SK-N-SH treated with all-trans-retinoic acid at 6 μM for 48 hours (cell line): ENCODE data around the gene CPZ.

Experiments
- ATAC-seq: fragments of 200-7000 bp; cut with Tn5 transposase; 3 replicates; pipeline ENCODE4 v1.9.1; 2020; ENCODE audit warnings: mild to moderate bottlenecking, moderate library complexity
- ARNTL ChIP-seq: fragments of 450-650 bp; formaldehyde crosslinking; IDR thresholded peaks from 2 replicates; pipeline ENCODE4 v1.5.0; 2020; ENCODE audit warnings: low read depth, mild to moderate bottlenecking, moderate library complexity, borderline replicate concordance
- BACH2 ChIP-seq: fragments of 250-450 bp; sonication (Bioruptor Pico); IDR thresholded peaks from 2 replicates; pipeline ENCODE4 v1.9.0; 2021; ENCODE audit warnings: mild to moderate bottlenecking, borderline replicate concordance
- CSDC2 ChIP-seq: fragments of 250-450 bp; sonication (Bioruptor Pico); IDR thresholded peaks from 2 replicates; pipeline ENCODE4 v1.5.0; 2020; ENCODE audit warnings: mild to moderate bottlenecking, moderate library complexity
- ESRRG ChIP-seq: fragments of 250-450 bp; sonication (Bioruptor Pico); IDR thresholded peaks from 2 replicates; pipeline ENCODE4 v1.6.1; 2021; ENCODE audit warnings: mild to moderate bottlenecking
- GLIS3 ChIP-seq: fragments of 250-450 bp; sonication (Bioruptor Pico); IDR thresholded peaks from 2 replicates; pipeline ENCODE4 v1.5.0; 2020; ENCODE audit warnings: mild to moderate bottlenecking, moderate library complexity
- ISL1 ChIP-seq: fragments of 250-450 bp; sonication (Bioruptor Pico); IDR thresholded peaks from 2 replicates; pipeline ENCODE4 v2.1.2; 2022; ENCODE audit warnings: mild to moderate bottlenecking, moderate library complexity
- OSR1 ChIP-seq: fragments of 250-450 bp; sonication (Bioruptor Pico); IDR thresholded peaks from 2 replicates; pipeline ENCODE4 v1.8.0; 2022; ENCODE audit warnings: moderate library complexity, mild to moderate bottlenecking, inconsistent platforms
- PATZ1 ChIP-seq: fragments of 250-450 bp; sonication (Bioruptor Pico); IDR thresholded peaks from 2 replicates; pipeline ENCODE4 v1.8.0; 2020; ENCODE audit warnings: mild to moderate bottlenecking, moderate library complexity, borderline replicate concordance
- PPARA ChIP-seq: fragments of 250-450 bp; sonication (Bioruptor Pico); IDR thresholded peaks from 2 replicates; pipeline ENCODE4 v1.5.0; 2020; ENCODE audit warnings: mild to moderate bottlenecking, borderline replicate concordance
- RARB ChIP-seq: fragments of 250-450 bp; sonication (Bioruptor Pico); IDR thresholded peaks from 2 replicates; pipeline ENCODE4 v1.8.0; 2021; ENCODE audit warnings: mild to moderate bottlenecking, moderate library complexity
- TOX ChIP-seq: fragments of 250-450 bp; sonication (Bioruptor Pico); IDR thresholded peaks from 2 replicates; pipeline ENCODE4 v1.8.0; 2021; ENCODE audit warnings: mild to moderate bottlenecking, moderate library complexity, borderline replicate concordance
- TSHZ2 ChIP-seq: fragments of 250-450 bp; sonication (Bioruptor Pico); IDR thresholded peaks from 2 replicates; pipeline ENCODE4 v1.5.0; 2020; ENCODE audit warnings: mild to moderate bottlenecking, moderate library complexity
- ZC3H10 ChIP-seq: fragments of 250-450 bp; sonication (Bioruptor Pico); IDR thresholded peaks from 2 replicates; pipeline ENCODE4 v1.5.1; 2021; ENCODE audit warnings: mild to moderate bottlenecking, moderate library complexity
- ZFP3 ChIP-seq: fragments of 250-450 bp; sonication (Bioruptor Pico); IDR thresholded peaks from 2 replicates; pipeline ENCODE4 v1.5.0; 2020; ENCODE audit warnings: mild to moderate bottlenecking, moderate library complexity
- ZNF565 ChIP-seq: fragments of 450-650 bp; formaldehyde crosslinking; conservative IDR thresholded peaks from 2 replicates; pipeline ENCODE4 v1.5.0; 2020; ENCODE audit warnings: low read depth, mild to moderate bottlenecking, moderate library complexity
- ZNF70 ChIP-seq: fragments of 450-650 bp; formaldehyde crosslinking; IDR thresholded peaks from 2 replicates; pipeline ENCODE4 v1.5.0; 2020; ENCODE audit warnings: mild to moderate bottlenecking, moderate library complexity
- ZNF8 ChIP-seq: fragments of 450-650 bp; formaldehyde crosslinking; IDR thresholded peaks from 2 replicates; pipeline ENCODE4 v1.5.0; 2020; ENCODE audit warnings: mild to moderate bottlenecking, moderate library complexity
- TF ChIP-seq, protein P1 (sequence below): fragments of 250-450 bp; sonication (Bioruptor Pico); IDR thresholded peaks from 2 replicates; pipeline ENCODE4 v1.5.1; 2020; ENCODE audit warnings: low read depth, mild to moderate bottlenecking, moderate library complexity

The CPZ gene

GRCh38 chr4:8609824-8610350 is 17.3 kb downstream of the CPZ start:
- ATAC-seq = no peak; the same call in 2 of the 3 replicates
- TF ChIP-seq ZNF8 (CRISPR knock-in tag) = no peak
- no peak for TF ChIP-seq ZC3H10 (CRISPR knock-in tag)
- TF ChIP-seq, protein P1, sequence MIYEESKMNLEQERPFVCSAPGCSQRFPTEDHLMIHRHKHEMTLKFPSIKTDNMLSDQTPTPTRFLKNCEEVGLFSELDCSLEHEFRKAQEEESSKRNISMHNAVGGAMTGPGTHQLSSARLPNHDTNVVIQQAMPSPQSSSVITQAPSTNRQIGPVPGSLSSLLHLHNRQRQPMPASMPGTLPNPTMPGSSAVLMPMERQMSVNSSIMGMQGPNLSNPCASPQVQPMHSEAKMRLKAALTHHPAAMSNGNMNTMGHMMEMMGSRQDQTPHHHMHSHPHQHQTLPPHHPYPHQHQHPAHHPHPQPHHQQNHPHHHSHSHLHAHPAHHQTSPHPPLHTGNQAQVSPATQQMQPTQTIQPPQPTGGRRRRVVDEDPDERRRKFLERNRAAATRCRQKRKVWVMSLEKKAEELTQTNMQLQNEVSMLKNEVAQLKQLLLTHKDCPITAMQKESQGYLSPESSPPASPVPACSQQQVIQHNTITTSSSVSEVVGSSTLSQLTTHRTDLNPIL = no peak
- no peak for TF ChIP-seq ISL1 (CRISPR knock-in tag)
- no peak for TF ChIP-seq OSR1 (CRISPR knock-in tag)
- no peak for TF ChIP-seq BACH2 (CRISPR knock-in tag)
- TF ChIP-seq CSDC2 = no peak
- TF ChIP-seq GLIS3 (CRISPR knock-in tag) = no peak
- TF ChIP-seq TOX (CRISPR knock-in tag) = no peak
- TF ChIP-seq PATZ1 (CRISPR knock-in tag) = no peak
- no peak for TF ChIP-seq ARNTL
- TF ChIP-seq ESRRG = no peak

DNA sequence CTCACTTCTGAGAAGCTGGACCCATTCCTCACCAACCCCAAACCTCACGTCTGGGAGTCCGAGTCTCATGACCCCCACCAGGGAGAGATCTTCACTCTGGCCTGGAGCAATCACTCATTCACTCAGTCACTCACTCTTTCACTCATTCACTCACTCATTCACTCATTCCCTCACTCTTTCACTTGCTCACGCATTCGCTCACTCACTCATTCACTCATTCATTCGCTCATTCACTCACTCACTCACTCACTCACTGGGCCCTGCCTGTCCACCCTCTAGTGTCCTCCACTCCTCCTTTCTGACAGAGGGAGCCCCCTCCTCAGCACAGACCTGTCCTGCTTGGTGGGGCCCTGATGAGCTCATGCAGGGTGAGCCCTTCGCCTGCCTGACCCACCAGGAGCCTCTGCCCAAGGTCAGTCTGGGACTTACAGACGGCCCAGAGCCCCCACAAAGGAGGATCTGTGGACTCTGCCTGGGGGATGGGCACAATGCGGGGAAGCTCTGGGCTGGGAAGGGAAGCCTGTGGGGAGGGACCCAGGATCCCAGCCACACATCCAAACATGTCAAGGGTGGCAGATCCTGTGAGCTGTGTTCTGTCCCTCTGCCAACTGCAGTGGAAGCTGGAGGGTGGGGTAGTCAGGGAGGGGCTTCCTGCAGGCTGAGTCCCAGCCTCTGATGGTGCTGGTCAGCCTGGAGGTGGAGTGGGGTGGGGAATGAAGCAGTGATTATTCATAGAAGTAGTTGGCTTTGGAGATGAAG is 18.5 kb downstream of the CPZ start:
- no peak for TF ChIP-seq BACH2 (CRISPR knock-in tag)
- no peak for TF ChIP-seq ZNF8 (CRISPR knock-in tag)
- no peak for TF ChIP-seq ISL1 (CRISPR knock-in tag)
- no peak for TF ChIP-seq RARB (CRISPR knock-in tag)
- TF ChIP-seq ZNF565 (CRISPR knock-in tag) = no peak
- no peak for TF ChIP-seq OSR1 (CRISPR knock-in tag)
- ATAC-seq = no peak

GRCh38 chr4:8612646-8613045 is 20.1 kb downstream of the CPZ start:
- ATAC-seq = no peak
- TF ChIP-seq BACH2 (CRISPR knock-in tag) (no peak), TSHZ2 (CRISPR knock-in tag) (no peak), ISL1 (CRISPR knock-in tag) (no peak), ZNF70 (CRISPR knock-in tag) (no peak), ZC3H10 (CRISPR knock-in tag) (no peak), GLIS3 (CRISPR knock-in tag) (no peak), ZFP3 (CRISPR knock-in tag) (no peak), PPARA (CRISPR knock-in tag) (no peak), PATZ1 (CRISPR knock-in tag) (no peak)
